ENCODE data around the gene RETSAT.
"Not testable (repeated sequence)": the region's sequence is repeated elsewhere in the genome, so short reads cannot be mapped to it uniquely, and the experiment has no call there.

RETSAT gene

DNA sequence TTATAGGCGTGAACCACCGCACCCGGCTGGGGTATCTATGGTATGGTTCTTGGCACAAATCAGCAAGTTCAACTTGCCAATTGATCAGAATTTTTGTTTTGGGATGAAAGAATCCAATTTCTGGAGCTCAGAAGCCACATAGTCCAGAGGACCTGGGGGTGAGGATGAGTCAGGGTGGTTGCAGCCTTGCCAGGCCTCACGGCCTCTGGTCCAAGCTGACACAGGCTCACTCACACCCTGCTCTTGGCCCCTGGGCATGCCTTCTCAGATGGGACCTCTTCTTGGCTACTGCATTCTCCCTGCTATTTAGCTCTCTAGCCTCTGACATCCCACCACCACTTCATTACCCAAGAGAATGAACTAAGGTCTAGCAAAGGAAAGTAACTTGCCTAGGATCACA, 39.5 kb upstream of the RETSAT start:
- Mint-ChIP-seq H3K27ac (peak overlapping the region; percentile 57), H3K4me3 (no peak overlapping the region), H3K36me3 (ENCODE audit: low read depth) (peaks cover 54% of the 10 kb centered on the region), H3K4me1 (ENCODE audit: low read depth) (peaks cover 23% of the 10 kb centered on the region), H3K27me3 (ENCODE audit: low read depth) (no peaks in the 10 kb centered on the region), H3K9me3 (no peaks in the 10 kb centered on the region)
- no peak for DNase-seq (ENCODE audit: low spot score)

DNA sequence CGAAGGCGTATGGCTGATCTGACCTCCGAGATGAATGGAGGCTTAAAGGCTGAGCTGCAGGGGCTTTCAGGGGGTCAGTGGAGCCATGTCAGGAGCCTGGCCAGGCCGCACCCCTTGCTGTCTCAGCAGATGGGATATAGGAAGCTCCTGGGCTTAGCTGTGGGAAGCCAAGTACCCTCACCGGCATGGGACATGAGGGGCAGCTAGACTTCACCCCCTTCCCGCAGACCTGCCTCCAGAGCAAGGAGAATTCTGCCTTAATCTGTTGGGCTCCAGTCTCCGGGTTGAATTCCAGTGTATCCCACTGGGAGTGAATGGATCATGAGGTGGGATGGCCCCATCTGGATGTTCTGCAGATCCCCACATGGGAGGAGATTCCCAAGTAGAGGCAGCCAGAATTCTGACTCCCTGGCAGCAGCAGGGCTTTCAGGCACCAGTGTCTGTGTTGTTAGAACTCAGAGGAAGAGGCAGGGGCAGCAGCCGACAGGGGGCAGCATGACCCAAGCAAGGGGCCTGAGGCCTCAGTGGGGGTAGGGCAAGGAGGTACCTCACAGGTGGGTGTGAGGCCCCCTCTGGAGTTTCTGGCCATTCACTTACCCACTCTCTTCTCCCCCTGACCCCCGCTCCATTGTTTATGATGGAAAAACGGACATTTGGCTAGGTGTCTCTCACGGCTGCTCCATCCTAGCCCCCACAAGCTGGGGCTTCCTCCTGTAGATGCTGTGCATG, 36.8 kb upstream of the RETSAT start:
- Mint-ChIP-seq H3K9me3 (no peaks in the 10 kb centered on the region), H3K27ac (no peak overlapping the region), H3K36me3 (ENCODE audit: low read depth) (peaks cover 39% of the 10 kb centered on the region), H3K27me3 (ENCODE audit: low read depth) (no peaks in the 10 kb centered on the region), H3K4me1 (ENCODE audit: low read depth) (peaks cover 13% of the 10 kb centered on the region), H3K4me3 (no peak overlapping the region)
- DNase-seq (ENCODE audit: low spot score): peak; percentile 51

- Mint-ChIP-seq H3K27ac (no peak overlapping the region), H3K4me1 (ENCODE audit: low read depth) (peaks cover 12% of the 10 kb centered on the region), H3K4me3 (no peak overlapping the region), H3K27me3 (ENCODE audit: low read depth) (no peaks in the 10 kb centered on the region), H3K36me3 (ENCODE audit: low read depth) (peaks cover 43% of the 10 kb centered on the region), H3K9me3 (no peaks in the 10 kb centered on the region)
- no peak for DNase-seq (ENCODE audit: low spot score)
These were observed 34.7 kb upstream of the RETSAT start for GRCh38 chr2:85388878-85389538.

- DNase-seq (ENCODE audit: low spot score): no peak
- Mint-ChIP-seq H3K4me3 (no peak overlapping the region), H3K36me3 (ENCODE audit: low read depth) (peaks cover 40% of the 10 kb centered on the region), H3K4me1 (ENCODE audit: low read depth) (peaks cover 5% of the 10 kb centered on the region), H3K27me3 (ENCODE audit: low read depth) (no peaks in the 10 kb centered on the region), H3K27ac (no peak overlapping the region), H3K9me3 (no peaks in the 10 kb centered on the region)
These were observed 33.4 kb upstream of the RETSAT start for GRCh38 chr2:85387754-85388153.

DNA sequence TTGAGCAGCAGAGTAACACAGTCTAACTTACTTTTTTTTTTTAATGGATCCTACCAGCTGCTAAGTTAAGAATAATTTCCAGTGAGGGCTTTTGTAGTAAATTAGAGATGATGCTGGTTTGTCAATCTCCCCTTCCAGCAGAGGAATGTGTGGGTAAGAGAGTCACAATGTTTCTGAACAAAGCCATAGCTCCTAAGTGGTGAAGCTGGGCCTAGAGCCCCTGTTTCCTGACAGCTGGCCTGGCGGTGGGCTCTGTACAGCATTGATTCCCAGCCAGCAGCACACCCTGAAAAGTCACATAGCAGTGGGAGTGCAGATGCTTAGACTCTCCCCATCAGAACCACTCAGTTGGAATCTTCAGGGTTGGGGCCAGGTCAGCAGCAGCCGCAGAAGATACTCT, 31.4 kb upstream of the RETSAT start:
- no peak overlapping the region for H3K4me3 Mint-ChIP-seq
- no peaks in the 10 kb centered on the region for H3K4me1 Mint-ChIP-seq (ENCODE audit: low read depth)
- H3K36me3 Mint-ChIP-seq (ENCODE audit: low read depth): peaks cover 40% of the 10 kb centered on the region
- H3K27ac Mint-ChIP-seq: no peak overlapping the region
- no peaks in the 10 kb centered on the region for H3K27me3 Mint-ChIP-seq (ENCODE audit: low read depth)
- H3K9me3 Mint-ChIP-seq: no peaks in the 10 kb centered on the region
- DNase-seq (ENCODE audit: low spot score): no peak

DNA sequence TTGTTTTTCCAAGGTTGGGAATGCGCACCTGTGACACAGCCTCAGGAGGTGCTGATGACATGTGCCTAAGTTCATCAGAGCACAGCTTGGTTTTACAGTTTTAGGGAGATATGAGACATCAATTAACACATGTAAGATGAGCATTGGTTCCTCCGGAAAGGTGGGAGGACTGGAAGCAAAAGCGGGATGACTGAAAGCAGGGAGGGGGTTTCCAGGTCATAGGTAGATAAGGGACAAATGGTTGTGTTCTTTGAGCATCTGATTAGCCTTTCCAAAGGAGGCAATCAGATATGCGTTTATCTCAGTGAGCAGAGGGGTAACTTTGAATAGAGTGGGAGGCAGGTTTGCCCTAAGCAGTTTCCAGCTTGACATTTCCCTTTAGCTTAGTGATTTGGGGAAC, 29.5 kb upstream of the RETSAT start:
- DNase-seq (ENCODE audit: low spot score): no peak
- no peaks in the 10 kb centered on the region for H3K27me3 Mint-ChIP-seq (ENCODE audit: low read depth)
- no peak overlapping the region for H3K27ac Mint-ChIP-seq
- H3K36me3 Mint-ChIP-seq (ENCODE audit: low read depth): peaks cover 40% of the 10 kb centered on the region
- H3K4me3 Mint-ChIP-seq: no peak overlapping the region
- no peaks in the 10 kb centered on the region for H3K4me1 Mint-ChIP-seq (ENCODE audit: low read depth)
- H3K9me3 Mint-ChIP-seq: peaks cover 6% of the 10 kb centered on the region

- not testable (repeated sequence) for H3K27ac Mint-ChIP-seq; H3K4me3 Mint-ChIP-seq; DNase-seq (ENCODE audit: low spot score); H3K9me3 Mint-ChIP-seq; H3K4me1 Mint-ChIP-seq (ENCODE audit: low read depth); H3K27me3 Mint-ChIP-seq (ENCODE audit: low read depth)
- peaks cover 46% of the 10 kb centered on the region for H3K36me3 Mint-ChIP-seq (ENCODE audit: low read depth)
These were observed 28.8 kb upstream of the RETSAT start for GRCh38 chr2:85383151-85383550.

DNA sequence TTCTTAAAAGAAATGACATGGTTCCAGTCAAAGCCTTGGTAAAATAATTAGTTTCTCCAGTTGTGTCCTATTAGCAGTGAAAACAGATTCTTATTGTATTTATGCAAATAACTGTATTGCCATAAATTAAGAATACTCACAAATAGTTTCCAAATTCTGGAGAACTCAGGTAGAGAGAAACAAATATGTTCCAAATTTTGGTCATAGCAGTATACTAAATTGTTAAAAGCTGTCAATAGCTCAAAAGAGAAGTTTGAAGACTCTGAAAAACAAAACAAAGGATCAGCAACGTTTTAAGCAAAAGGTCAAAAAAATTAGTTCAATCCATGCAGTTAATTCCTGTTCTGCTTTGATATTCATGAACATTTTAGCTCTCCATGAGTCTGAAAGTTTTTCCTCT, 25.7 kb upstream of the RETSAT start:
- H3K27me3 Mint-ChIP-seq (ENCODE audit: low read depth): no peaks in the 10 kb centered on the region
- no peak overlapping the region for H3K27ac Mint-ChIP-seq
- no peak for DNase-seq (ENCODE audit: low spot score)
- H3K4me3 Mint-ChIP-seq: no peak overlapping the region
- peaks cover 9% of the 10 kb centered on the region for H3K9me3 Mint-ChIP-seq
- H3K4me1 Mint-ChIP-seq (ENCODE audit: low read depth): no peaks in the 10 kb centered on the region
- peaks cover 52% of the 10 kb centered on the region for H3K36me3 Mint-ChIP-seq (ENCODE audit: low read depth)

DNA sequence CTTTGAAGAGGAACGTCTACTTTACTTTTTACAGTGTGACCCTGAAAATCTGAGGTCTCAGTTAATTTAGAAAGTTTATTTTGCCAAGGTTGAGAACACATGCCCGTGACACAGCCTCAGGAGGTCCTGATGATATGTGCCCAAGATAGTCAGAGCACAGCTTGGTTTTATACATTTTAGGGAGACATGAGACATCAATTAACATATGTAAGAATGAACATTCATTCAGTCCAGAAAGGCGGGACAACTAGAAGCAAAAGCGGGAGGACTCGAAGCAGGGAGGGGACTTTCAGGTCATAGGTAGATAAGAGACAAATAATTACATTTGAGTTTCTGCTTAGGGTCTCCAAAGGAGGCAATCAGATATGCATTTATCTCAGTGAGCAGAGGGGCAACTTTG, 23.9 kb upstream of the RETSAT start:
- Mint-ChIP-seq H3K4me3 (no peak overlapping the region), H3K4me1 (ENCODE audit: low read depth) (no peaks in the 10 kb centered on the region), H3K36me3 (ENCODE audit: low read depth) (peaks cover 51% of the 10 kb centered on the region), H3K27me3 (ENCODE audit: low read depth) (no peaks in the 10 kb centered on the region), H3K27ac (no peak overlapping the region), H3K9me3 (peaks cover 9% of the 10 kb centered on the region)
- DNase-seq (ENCODE audit: low spot score): no peak

GRCh38 chr2:85377083-85377482, 22.8 kb upstream of the RETSAT start:
- H3K27me3 Mint-ChIP-seq (ENCODE audit: low read depth): no peaks in the 10 kb centered on the region
- DNase-seq (ENCODE audit: low spot score): no peak
- H3K4me3 Mint-ChIP-seq: no peak overlapping the region
- peaks cover 9% of the 10 kb centered on the region for H3K9me3 Mint-ChIP-seq
- H3K4me1 Mint-ChIP-seq (ENCODE audit: low read depth): no peaks in the 10 kb centered on the region
- no peak overlapping the region for H3K27ac Mint-ChIP-seq
- H3K36me3 Mint-ChIP-seq (ENCODE audit: low read depth): peaks cover 49% of the 10 kb centered on the region

GRCh38 chr2:85376291-85377065, 22.1 kb upstream of the RETSAT start:
- H3K36me3 Mint-ChIP-seq (ENCODE audit: low read depth): peaks cover 46% of the 10 kb centered on the region
- H3K4me3 Mint-ChIP-seq: no peak overlapping the region
- peaks cover 9% of the 10 kb centered on the region for H3K9me3 Mint-ChIP-seq
- no peaks in the 10 kb centered on the region for H3K27me3 Mint-ChIP-seq (ENCODE audit: low read depth)
- H3K27ac Mint-ChIP-seq: no peak overlapping the region
- H3K4me1 Mint-ChIP-seq (ENCODE audit: low read depth): no peaks in the 10 kb centered on the region
- no peak for DNase-seq (ENCODE audit: low spot score)

GRCh38 chr2:85371045-85371444, 16.7 kb upstream of the RETSAT start:
- no peak overlapping the region for H3K27ac Mint-ChIP-seq
- no peak overlapping the region for H3K4me3 Mint-ChIP-seq
- no peaks in the 10 kb centered on the region for H3K27me3 Mint-ChIP-seq (ENCODE audit: low read depth)
- H3K4me1 Mint-ChIP-seq (ENCODE audit: low read depth): no peaks in the 10 kb centered on the region
- peaks cover 10% of the 10 kb centered on the region for H3K36me3 Mint-ChIP-seq (ENCODE audit: low read depth)
- H3K9me3 Mint-ChIP-seq: no peaks in the 10 kb centered on the region
- no peak for DNase-seq (ENCODE audit: low spot score)

- Mint-ChIP-seq H3K4me3 (no peak overlapping the region), H3K27ac (no peak overlapping the region), H3K27me3 (ENCODE audit: low read depth) (no peaks in the 10 kb centered on the region), H3K36me3 (ENCODE audit: low read depth) (peaks cover 3% of the 10 kb centered on the region), H3K9me3 (no peaks in the 10 kb centered on the region), H3K4me1 (ENCODE audit: low read depth) (no peaks in the 10 kb centered on the region)
- no peak for DNase-seq (ENCODE audit: low spot score)
These were observed 15.2 kb upstream of the RETSAT start for GRCh38 chr2:85369500-85369899.

- no peaks in the 10 kb centered on the region for H3K9me3 Mint-ChIP-seq
- no peak overlapping the region for H3K4me3 Mint-ChIP-seq
- H3K4me1 Mint-ChIP-seq (ENCODE audit: low read depth): no peaks in the 10 kb centered on the region
- no peak overlapping the region for H3K27ac Mint-ChIP-seq
- DNase-seq (ENCODE audit: low spot score): no peak
- peaks cover 3% of the 10 kb centered on the region for H3K36me3 Mint-ChIP-seq (ENCODE audit: low read depth)
- no peaks in the 10 kb centered on the region for H3K27me3 Mint-ChIP-seq (ENCODE audit: low read depth)
These were observed 14.6 kb upstream of the RETSAT start for GRCh38 chr2:85368921-85369320.

Data from T-helper 2 cell treated with Interferon-gamma antibody and Interleukin-4, amounts not matched to agents 5 μg/mL and 100 μg/mL, for 36 hours (primary cell).